SHP77 (cell line): ENCODE measurements around the gene CEP70.
"Not testable (repeated sequence)": the region's sequence is repeated elsewhere in the genome, so short reads cannot be mapped to it uniquely, and the experiment has no call there.

ENCODE experiments used
- DNase-seq, 2 experiments: peaks; one replicate each; lab custom pipeline; 2025; lab: John Stamatoyannopoulos, UW

CEP70 gene

DNA sequence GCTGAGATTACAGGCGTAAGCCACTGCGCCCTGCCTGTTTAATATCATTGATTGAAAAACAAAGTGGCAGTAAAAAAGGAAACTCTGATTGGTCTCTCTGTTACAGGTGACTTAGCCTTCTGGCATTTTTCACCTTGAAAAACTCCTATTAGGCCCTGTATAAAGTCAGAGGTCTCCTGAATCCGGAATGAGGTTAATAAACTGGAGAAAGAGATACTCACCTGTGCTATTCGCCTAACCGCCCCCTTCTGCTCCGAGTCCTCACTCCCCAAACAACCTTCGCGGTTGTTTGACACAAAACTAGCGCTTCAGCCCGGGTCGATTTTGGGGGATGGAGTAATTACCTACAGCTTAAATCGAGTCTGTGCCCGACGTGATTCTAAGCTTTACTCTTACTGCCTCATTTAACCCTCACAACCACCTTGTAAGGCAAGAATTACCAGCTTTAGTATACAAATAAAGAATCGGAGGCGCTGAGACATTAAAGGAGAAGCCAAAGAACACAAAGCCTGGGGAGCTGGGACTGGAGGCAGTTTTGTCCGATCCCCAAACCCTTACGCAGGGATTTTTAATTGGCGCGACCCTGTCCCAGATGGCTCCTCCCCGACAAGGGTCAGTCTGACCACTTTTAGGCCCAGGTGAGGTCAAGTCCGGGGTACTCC is 441 bp downstream of the CEP70 start:
- no peak for DNase-seq

DNA sequence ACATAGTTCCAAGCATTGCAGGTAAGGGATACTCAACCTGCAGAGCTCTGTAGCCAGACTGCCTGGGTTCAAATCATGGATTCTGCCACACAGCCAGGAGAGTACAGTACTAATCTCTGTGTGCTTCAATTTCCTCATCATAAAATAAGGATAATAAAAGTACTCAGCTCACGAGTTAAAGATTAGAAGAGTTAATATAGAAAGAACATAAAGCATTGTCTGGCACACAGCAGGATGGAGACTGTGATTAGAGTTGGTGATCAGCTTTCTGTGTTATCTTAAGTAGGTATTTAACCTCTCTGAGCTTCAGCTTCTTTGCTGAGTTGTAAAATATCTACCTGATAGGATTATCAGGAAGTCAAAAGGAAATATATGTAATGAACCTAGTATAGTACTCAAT is 2.7 kb downstream of the CEP70 start:
- no peak for DNase-seq

DNA sequence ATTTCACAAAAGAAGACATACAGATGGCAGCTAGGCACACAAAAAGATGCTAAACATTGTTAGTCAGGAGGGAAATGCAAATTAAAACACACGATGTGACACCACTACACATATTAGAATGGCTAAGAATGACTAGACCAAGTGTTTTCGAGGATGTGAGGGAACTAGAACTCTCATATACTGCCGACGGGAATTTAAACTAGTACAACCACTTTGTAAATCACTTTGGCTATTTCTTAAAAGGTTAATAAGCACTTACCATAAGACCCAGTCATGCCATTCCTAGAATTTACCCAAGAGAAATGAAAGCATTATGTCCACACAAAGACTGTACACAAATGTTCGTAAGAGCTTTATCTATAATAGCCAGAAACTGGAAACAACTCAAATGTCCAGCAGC is 5.6 kb downstream of the CEP70 start:
- no peak for DNase-seq

DNA sequence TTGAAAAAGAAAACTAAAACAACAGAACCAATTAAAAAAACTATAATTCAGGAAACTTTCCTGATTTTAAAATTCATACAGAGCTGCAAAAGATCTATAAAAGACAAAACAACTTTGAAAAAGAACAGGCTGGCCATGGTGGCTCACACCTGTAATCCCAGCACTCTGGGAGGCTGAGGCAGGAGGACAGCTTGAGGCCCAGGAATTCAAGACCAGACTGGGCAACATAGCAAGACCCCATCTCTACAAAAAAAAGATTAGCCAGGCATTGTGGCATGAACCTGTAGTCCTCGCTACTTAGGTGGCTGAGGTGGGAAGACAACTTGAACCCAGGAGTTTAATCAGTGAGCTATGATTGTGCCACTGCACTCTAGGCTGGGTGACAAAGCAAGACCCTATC is 6.7 kb downstream of the CEP70 start:
- DNase-seq: no peak

DNA sequence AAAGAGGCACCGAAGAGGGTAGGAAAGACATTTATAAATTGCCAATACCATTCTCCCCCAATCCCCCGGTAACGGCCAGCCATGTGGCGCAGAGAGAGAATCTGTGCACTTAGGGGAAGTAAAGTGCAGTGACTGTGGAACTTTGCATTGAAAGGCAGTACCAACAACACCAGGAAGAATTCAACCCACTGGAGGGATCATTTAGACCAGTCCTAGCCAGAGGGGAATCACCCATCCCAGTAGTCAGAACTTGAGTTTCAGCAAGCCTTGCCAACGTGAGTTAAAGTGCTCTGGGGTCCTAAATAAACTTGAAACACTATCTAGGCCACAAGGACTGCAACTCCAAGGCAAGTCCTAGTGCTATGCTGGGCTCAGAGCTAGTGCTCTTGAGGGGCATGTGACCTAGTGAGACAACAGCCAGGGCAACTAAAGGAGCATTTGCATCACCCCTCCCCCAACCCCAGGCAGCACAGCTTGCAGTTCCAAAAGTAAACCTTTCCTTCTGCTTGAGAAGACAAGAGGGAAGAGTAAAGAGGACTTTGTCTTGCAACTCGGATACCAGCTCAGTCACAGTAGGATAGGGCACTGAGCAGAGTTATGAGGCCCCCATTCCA is 15.0 kb downstream of the CEP70 start:
- no peak for DNase-seq

DNA sequence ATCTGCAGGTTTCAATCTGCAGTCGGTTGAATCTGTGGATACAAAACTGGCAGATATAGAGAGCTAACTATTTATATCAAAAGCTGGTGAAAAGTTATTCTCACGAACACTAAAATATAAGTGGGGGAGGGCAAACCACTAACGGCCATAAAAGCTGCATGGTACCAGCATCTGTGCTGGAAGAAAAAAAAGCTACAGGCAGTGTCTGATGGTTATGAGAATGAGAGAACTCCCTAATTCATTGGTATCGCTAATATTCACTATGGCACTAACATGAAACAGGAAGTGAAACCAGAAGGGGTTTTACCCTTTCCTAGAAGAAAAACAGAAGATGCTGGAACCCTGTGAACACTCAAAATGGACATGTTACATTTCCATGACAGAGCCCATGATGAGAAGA is 15.9 kb downstream of the CEP70 start:
- DNase-seq: no peak

DNA sequence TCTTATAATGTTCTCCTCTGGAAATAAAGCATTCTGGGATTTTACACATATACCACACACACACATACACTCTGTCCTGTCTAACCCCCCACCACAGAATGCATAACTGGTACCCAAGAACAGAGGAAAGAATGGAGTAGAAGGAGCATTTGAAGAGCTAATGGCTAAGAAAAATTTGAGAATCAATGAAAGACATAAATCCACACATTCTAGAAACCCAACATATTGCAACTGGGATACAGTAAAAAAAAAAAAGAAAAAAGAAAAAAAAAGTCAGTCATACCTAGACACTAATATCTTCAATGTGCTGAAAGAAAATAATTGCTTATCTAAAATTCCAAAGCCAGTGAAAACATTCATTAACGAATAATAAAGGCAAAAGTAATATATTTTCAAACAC is 20.9 kb downstream of the CEP70 start:
- DNase-seq: no peak

DNA sequence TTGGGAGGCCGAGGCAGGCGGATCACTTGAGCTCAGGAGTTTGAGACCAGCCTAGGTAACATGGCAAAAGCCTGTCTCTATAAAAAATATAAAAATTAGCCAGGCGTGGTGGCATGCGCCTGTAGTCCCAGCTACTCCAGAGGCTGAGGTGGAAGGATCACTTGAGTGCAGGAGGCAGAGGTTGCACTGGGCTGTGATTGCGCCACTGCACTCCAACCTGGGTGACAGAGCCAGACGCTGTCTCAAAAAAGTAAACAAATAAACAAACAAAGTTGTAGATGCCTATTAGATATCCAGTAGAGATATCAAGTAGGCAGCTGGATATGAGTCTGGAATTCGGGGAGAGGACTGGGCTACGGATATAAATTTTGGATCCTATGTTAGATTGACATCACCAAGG is 24.4 kb downstream of the CEP70 start:
- not testable (repeated sequence) for DNase-seq

DNA sequence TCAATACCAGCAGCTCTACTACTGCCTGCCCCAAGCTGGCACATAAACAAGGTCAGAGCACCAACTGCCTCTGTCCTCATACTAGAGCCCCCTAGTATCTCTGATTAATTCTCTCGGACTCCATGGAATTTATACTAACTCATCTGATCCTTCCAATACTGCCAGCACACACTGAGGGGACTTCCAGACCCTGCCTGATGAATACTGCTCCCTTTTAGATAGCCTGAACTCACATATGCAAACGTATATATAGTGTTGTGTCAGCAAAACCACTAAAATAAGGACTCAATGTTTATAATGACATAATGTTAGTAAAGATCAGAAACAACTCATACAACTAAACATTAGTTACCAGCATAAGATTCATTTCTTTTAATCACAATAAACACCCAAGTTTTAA is 25.0 kb downstream of the CEP70 start:
- no peak for DNase-seq

DNA sequence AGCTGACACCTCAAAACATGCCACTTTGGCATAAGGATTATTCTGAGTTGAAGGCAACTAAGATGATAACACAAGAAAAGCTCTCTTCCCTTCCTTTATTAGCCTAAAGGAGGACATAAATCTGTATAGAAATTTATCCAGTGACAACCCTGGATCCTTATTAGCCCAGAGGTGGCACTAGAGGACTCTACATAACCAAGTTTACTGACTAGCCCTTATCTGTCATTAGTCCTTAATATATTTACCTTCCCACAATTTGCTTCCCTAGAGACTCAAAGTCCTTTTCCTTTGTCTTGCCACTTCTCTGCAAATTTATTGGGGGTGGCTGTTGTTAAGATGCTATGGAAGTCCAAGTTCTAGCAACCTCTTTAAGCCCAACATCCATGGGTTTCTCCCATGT is 26.7 kb downstream of the CEP70 start:
- no peak for DNase-seq

DNA sequence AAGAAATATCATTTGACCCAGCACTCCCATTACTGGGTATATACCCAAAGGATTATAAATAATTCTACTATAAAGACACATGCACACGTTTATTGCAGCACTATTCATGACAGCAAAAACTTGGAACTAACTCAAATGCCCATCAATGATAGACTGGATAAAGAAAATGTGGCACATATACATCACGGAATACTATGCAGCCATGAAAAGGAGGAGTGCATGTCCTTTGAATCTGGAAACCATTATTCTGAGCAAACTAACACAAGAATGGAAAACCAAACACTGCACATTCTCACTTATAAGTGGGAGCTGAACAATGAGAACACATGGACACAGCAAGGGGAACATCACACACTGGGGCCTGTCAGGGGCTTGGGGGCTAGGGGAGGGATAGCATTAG is 27.8 kb downstream of the CEP70 start:
- not testable (repeated sequence) for DNase-seq

DNA sequence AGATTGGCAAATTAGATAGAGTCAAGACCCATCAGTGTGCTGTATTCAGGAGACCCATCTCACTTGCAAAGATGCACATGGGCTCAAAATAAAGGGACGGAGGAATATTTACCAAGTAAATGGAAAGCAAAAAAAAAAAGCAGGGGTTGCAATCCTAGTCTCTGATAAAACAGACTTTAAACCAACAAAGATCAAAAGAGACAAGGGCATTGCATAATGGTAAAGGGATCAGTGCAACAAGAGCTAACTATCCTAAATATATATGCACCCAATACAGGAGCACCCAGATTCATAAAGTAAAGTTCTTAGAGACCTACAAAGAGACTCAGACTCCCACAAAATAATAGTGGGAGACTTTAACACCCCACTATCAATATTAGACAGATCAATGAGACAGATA is 31.2 kb downstream of the CEP70 start:
- not testable (repeated sequence) for DNase-seq

DNA sequence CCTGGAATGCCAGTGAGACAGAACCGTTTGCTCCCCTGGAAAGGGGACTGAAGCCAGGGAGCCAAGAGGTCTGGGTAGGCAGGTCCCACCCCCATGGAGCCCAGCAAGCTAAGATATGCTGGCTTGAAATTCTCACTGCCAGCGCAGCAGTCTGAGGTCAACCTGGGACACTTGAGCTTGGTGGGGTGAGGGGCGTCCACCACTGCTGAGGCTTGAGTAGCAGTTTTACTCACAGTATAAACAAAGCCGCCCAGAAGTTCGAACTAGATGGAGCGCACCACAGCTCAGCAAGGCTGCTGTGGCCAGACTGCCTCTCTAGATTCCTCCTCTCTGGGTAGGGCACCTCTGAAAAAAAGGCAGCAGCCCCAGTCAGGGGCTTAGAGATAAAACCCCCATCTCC is 33.6 kb downstream of the CEP70 start:
- no peak for DNase-seq

DNA sequence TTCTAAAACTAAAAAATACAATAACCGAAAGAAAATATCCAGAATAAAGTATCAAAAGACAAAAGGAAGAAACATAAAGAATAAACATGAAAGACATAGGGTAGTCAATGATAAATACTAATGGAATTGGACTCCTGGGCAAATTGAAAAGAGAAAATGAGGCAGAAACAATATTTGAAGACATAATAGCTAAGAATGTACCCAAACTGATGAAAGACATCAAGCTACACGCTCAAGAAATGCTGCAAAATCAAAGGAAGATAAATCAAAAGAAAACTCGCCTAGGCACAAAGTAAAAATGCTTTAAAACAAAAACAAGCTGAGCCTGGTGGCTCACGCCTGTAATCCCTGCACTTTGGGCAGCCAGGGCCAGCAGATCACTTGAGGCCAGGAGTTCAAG is 34.9 kb downstream of the CEP70 start:
- no peak for DNase-seq

DNA sequence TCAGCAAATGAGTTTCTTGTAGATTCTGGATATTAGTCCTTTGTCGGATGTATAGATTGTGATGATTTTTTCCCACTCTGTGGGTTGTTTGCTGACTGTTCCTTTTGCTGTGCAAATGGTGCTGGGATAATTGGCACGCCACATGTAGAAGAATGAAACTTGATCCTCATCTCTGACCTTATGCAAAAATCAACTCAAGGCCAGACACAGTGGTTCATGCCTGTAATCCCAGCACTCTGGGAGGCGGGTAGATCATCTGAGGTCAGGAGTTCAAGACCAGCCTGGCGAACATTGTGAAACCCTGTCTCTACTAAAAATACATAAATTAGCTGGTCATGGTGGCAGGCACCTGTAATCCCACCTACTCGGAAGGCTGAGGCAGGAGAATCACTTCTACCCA is 39.3 kb downstream of the CEP70 start:
- not testable (repeated sequence) for DNase-seq

DNA sequence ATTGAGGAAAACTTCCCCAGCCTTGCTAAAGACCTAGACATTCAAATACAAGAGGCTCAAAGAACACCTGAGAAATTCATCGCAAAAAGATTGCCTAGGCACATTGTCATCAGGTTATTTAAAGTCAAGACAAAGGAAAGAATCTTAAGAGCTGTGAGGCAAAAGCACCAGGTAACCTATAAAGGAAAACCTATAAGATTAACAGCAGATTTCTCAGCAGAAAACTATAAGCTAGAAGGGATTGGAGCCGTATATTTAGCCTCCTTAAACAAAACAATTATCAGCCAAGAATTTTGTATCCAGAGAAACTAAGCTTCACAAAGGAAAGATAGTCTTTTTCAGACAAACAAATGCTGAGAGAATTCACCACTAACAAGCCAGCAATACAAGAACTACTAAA is 43.1 kb downstream of the CEP70 start:
- DNase-seq: not testable (repeated sequence)

DNA sequence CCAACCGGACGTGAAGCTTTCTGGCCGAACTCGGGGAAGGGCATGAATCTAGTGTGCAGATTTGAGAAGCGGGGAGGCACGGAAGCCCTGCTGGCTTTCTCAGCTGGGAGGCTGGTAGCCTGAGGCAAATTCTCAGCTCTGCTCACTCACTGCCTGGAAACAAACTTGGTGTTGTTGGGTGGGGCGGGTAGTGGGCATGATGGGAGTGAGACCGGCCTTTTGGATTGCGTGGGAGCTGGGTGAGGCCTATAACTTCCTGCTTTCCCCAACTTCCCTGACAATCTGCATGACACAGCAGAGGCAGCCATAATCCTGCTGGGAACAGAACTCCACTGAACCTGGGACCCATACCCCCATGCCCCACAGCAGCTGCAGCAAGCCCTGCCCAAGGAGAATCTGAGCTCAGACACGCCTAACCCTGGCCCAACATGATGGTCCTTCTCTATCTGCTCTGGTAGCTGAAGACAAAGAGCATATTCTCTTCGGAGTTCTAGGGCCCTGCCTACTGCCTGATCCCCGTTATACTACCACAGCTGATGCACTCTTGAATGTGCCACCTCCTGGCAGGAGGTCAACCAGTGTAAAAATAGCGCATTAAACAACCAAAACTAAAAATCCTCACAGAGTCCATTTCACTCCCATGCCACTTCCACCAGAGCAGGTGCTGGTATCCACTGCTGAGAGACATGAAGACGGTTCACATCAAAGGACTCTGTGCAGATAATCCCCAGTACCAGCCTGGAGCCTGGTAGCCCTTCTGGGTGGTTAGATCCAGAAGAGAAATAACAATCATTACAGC is 44.7 kb downstream of the CEP70 start:
- no peak for DNase-seq

DNA sequence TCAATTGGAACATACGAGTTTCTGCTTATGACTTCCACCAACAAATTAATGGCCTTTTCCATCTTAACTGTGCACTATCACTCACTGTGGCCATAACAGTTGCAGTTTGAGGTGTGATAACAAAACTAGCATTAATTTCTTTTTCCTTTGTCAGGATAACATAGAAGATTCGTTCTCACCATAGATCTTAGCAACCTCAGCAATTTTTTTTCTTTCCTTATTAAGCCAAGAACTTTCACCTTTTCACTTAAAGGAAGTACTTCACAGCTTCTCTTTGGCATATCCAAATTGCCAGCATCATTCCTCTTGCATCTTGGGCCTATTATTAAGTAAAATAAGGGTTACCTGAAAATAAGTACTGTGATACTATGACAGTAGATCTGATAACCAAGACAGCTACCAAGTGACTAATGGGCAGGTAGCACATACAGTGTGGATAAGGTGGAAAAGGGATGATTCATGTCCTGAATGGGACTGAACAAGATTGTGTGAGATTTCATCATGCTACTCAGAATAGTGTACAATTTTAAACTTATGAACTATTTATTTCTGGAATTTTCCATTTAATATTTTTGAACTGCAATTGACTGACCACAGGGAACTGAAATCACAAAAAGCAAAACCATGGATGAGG is 46.6 kb downstream of the CEP70 start:
- no peak for DNase-seq

DNA sequence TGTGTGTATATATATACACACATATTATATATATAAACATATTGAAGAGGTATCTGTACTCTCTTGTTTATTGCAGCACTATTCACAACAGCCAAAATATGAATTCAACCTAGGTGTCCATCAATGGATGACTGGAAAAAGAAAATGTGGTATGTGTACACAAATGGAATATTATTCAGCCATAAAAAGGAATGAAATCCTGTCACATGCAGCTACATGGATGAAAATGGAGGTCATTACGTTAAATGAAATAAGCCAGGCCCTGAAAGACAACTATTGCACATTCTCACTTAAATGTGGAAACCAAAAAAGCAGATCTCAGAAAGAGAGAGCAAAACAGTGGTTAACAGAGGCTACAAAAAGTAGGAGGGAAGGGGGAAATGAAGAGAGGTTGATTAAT is 49.5 kb downstream of the CEP70 start:
- no peak for DNase-seq

DNA sequence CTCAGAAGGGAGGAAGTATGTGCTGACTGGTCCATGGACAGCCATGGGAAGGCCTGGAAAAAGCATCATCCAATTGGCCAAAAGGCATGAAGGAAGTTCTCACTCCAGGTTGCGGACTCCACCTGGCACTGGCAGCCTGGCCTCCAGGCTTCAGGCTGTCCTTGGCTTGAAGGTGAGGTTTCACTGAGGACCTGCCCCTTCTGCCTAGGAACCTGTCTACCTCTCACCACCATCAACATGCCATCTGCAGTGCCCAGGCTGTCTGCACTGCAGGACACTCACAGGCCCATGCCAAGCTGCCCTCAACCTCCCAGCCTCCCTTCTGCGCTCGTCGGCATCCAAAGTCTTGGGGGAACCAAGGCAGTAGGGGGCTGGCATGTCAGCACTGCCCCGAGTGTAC is 51.1 kb downstream of the CEP70 start:
- no peak for DNase-seq

DNA sequence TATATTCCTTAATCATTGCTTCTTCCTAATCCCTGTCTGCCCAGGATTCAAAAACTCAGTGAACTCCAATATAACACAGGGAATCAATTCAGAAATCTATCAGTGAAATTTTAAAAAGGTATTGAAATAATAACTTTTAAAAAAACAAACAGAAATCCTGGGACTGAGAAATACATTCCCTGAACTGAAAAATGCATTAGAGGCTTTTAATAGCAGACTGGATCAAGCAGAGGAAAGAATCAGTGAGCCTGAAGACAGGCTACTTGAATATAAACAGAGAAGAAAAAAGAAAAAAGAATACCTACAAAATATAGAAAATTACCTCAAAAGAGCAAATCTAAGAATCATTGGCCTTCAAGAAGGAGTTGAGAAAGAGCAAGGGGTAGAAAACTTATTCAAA is 54.7 kb downstream of the CEP70 start:
- no peak for DNase-seq

DNA sequence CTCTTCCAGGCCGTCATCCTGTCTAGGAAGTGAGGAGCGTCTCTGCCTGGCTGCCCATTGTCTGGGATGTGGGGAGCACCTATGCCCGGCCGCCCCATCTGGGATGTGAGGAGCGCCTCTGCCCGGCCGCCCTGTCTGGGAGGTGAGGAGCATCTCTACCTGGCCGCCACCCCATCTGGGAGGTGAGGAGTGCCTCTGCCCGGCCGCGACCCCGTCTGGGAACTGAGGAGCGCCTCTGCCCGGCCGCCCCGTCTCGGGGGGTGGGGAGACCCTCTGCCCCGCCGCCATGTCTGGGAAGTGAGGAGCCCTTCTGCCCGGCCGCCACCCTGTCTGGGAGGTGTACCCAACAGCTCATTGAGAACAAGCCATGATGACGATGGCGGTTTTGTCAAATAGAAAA is 72.6 kb downstream of the CEP70 start:
- not testable (repeated sequence) for DNase-seq
